ENCODE data around the gene TMEM255B. TPM values are rescaled to one million over a fixed set of nuclear protein-coding genes. Genes with fewer than 3 reads are reported as not detected.
"Not testable (repeated sequence)": the region's sequence is repeated elsewhere in the genome, so short reads cannot be mapped to it uniquely, and the experiment has no call there.

The TMEM255B gene
- total RNA-seq, 1 donor from 2014 or later, result under 0.01 TPM

DNA sequence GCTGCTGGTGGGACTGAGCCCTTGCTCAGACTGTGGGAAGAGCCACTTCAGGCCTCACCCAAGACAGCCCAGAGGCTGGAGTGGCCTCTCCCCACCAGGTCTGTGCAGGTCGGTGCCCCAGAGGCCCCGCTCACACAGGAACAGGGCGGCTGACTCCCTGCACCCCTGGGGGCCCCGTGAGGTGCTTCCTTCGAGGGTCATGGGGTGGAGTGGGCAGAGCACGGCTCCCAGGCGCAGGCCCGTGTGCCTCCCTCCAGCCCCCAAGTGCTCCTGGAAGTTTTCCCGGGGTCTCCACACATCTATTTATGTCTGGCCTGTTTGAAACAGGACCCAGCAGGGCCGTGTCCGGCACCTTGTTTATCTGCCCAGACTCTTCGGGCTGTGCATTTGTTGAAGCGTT, 9.5 kb upstream of the TMEM255B start:
- no peak for DNase-seq

DNA sequence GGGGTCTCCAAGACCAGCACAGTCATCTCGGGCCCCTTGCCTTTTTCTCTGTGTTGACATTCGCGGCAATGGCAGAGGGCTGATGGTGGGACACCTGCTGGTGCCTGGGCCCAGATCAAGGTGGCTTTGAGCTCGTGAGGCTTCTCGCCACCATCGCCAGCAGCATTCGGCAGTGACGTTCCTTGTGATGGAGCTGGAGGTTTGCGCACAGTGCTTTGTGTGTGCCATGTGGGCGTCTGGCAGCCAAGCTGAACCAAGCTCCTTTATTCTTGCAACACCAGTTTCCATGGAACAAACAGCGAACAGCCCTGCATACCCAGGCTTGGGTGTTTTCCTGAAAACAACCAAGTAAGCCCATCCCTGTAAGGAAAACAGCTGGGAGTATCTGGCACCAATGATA, 9.1 kb upstream of the TMEM255B start:
- no peak for DNase-seq

DNA sequence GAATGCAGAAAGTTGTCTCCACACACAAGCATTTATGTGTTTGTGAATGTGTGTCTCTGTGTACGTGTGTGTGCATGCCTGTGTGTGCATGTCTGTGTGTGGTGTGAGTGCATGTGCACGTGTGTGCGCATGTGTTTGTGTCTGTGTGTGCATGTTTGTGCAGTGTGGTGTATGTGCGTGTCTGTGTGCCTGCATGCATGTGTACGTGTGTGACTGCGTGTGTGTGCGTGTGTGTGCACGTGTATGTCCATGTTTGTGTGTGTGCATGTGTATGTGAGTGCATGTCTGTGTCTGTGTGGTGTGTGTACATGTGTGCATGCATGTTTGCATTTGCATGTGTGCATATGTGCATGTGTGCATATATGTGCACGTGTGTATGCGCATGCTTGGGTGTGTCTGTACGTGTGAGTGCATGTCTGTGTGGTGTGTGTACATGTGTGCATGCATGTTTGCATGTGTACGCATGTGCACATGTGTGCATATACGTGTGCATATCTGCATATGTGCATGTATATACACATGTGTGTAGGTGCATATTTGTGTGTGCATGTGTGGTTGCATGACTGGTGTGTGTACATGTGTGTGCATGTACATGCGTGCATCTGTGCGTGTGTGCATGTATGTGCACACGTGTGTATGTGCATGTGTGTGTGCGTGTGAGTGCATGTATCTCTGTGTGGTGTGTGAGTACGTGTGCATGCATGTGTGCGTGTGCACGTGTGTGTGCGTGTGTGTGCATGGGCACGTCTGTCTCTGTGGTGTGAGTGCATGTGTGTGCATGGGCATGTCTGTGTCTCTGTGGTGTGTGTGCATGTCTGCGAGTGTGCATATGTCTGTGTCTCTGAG, 8.2 kb upstream of the TMEM255B start:
- no peak for DNase-seq

DNA sequence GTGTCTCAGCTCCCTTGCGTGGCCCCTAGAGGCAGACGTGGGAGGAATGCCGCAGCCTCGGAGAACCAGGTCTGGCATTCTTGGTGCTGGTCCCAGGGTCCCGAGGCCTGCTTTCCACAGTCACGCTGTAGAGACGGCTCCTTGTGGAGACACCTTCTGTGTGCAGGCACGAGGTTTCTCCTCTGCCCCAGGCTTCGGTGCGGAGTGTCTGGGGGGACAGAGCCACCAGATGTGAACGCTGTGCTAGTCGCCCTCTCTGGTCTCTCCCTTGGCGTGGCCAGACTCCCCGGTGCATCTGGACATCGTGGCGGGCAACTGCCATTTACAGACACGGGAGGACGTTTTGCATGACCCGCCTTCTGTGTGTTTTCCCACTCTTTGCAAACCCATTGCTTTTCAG, 7.5 kb upstream of the TMEM255B start:
- no peak for DNase-seq

DNA sequence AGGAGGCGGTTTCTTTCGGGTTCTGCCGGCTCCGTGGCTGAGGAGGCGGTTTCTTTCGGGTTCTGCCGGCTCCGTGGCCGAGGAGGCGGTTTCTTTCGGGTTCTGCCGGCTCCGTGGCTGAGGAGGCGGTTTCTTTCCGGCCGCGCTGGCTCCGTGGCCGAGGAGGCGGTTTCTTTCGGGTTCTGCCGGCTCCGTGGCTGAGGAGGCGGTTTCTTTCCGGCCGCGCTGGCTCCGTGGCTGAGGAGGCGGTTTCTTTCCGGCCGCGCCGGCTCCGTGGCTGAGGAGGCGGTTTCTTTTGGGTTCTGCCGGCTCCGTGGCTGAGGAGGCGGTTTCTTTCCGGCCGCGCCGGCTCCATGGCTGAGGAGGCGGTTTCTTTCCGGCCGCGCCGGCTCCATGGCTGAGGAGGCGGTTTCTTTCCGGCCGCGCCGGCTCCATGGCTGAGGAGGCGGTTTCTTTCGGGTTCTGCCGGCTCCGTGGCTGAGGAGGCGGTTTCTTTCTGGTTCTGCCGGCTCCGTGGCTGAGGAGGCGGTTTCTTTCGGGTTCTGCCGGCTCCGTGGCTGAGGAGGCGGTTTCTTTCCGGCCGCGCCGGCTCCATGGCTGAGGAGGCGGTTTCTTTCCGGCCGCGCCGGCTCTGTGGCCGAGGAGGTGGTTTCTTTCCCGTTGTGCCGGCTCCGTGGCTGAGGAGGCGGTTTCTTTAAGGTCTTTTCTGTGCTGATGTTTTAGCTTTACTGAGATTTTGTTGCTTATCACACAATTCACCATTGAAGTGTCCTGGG, 6.6 kb upstream of the TMEM255B start:
- DNase-seq, result not testable (repeated sequence)

DNA sequence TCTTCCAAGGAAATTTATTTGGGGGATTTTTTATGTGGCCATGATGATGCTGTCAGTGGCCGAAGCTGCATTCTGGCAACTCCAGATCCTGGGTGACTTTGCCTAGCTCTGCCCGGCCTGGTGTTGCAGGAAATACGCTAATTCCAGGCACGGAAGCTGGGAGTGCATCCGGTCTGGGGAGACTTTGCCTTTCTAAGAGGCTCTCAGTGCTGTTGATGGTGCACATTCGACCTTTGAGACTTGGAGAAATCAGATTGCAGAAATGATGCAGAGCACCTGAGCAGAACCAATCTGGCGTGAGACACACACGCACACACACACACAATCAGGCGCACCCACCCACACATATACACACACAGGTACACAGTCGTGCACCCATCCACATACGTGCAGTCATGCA, 5.9 kb upstream of the TMEM255B start:
- DNase-seq, result no peak

DNA sequence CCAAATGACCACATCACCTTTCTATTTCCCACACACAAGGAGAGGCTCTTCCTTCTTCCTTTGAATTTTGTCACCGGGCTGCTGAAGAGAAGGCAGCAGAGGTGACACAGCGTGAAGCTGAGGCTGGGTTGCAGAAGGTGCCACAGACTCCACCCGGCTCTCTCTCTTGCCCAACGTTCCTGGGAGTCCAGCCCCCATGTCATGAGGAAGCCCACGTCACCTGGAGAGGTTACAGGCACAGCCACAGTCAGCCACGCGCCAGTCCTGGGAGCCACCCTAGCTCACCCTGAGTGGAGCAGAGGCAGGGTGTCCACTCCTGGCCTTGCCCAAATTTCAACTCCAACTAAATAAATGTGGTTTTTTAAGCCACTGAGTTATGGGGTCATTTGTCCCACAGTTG, 4.8 kb upstream of the TMEM255B start:
- no peak for DNase-seq

DNA sequence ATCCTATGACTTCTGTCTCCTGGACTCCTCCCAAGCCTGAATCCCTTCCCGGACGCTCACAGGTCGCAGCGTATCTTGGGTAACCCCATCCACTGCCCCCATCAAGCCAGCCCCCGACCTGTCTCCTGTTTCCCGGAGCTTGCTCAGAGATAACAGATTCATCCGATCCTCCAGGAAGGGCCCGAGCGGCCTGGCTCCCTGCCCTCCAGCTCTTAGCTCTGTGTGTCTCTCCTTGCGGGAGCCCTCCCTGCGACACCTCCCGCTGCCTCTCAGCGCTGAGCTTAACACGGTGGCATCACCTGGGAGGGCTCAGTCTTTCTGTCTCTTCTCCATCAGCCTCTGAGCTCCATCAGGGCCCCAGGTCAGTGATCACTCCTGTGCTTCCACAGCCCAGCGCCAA, 4.3 kb upstream of the TMEM255B start:
- DNase-seq, result no peak

DNA sequence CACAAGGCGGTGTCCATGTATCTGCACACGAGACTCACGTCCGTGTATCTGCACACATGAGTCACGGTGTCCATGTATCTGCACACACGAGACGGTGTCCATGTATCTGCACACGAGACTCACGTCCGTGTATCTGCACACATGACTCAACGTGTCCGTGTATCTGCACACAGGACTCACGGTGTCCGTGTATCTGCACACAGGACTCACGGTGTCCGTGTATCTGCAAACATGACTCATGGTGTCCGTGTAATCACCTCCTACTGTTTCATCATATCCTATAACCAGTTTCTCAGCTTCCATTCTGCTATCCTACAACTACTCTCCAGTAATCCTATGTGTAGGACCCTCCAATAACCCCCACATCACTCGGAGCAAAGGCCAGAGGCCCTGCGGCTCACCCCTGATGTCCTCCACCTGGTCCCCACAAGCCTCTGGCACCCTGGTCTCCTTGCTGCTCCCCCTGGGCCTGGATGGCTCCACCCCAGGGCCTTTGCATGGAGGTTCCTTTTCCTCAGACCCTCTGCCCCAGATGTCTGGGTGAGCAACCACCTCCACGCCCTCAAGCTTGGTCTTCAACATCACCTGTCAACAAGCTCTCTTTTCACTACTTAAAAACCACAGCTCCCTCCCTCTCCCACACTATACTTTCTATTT, 2.5 kb upstream of the TMEM255B start:
- no peak for DNase-seq

DNA sequence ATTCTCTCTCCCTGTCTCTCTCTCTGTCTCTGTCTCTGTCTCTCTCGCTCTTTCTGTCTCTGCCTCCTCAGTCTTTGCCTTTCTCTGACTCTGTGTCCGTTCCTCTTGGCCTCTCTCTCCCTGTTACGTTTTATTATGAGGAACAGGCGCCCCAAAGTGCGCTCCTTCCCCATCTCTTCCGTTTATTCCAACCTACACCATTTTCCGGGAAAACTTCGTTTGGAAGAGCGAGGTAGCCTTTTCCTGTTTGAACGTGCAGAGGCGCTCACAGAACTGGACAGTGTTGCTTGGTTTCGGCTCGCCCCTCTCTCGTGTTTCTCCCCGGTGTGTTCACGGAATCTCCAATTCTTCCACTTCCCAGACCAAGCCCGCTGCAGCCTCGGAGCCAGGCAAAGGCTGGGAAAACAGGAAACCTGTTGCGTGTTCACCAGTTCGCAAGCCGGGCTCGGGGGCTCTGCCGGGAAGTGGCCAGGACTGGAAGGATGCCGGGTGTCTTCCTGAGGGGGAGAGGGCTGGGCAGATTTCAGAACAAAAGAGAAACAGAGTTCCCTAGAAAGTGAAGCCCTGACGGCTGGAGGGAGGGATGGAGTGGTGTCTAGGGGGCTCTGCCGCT, 605 bp downstream of the TMEM255B start:
- DNase-seq, result no peak

DNA sequence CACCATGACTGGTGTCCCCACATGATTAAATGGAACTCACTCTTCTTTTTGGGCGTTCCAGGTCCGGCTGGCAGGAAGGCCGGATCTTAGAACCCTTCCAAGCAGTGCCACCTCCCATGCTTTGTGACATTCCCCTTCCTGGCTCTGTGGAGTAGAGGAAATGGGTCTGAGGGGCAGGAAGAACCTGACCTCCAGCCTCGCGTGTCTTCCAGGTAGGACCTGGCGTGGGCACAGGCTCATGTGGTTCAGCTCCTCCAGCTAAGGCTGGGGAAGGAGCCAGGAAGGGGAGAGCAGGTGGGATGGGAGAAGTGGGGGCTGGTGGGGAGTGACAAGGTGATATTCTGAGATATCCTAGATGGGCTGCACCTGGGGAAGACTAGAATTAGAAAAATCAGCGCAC, 2.1 kb downstream of the TMEM255B start:
- DNase-seq, result no peak

DNA sequence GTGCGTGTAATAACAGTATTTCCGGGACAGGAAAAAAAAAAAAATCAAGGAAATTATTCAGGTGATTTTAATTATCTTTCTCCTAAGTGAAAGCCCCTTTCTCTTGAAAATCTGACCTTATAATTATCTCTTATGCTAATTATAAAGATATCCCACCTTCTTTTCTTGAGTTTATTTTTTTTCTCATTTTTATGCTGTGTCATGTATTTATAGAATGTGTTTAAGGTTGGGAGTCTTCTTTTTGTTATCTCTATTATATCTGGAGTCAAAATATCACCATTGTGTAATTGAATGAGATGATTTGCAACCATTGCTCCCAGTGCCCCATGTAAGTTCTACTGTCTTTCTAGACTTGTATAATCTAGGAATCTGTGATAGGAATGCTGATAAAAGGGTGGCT, 3.0 kb downstream of the TMEM255B start:
- DNase-seq, result no peak

DNA sequence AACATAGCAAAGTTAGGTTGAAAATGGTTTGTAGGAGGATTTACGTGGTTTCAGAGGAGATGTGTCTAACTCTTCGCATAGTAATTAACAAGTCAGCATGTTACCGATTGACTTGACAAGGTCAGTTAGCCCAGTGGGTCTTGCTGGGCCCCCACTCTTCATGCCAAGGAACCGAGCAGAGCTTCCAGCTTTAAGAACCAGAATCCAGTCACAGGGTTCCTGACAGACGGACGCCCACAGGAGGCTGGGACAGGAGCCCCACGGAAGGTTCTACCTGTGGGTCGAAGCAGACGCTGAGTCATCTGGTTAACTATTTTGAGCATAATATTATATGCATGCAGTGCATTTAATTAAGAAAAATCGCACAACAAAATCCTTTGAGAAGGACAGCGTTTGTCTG, 3.5 kb downstream of the TMEM255B start:
- no peak for DNase-seq

DNA sequence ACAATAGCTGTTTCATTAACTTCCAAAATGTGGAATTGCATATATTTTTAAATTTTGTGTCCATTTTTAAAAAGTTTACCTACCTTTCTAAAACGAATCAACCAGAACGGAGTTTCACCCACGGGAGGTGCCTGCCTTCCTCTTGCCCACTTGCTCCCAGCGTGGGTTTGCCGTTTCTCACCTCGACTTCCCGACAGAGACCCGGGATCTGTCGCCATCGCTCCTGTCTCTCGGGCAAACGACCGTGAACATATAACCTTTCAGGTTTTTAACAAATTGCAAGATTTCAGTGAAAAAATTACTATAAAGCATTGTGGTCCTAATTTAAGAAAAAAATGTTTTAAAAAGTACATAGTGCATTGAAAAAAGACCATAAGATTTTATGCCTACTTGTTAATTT, 4.2 kb downstream of the TMEM255B start:
- no peak for DNase-seq

DNA sequence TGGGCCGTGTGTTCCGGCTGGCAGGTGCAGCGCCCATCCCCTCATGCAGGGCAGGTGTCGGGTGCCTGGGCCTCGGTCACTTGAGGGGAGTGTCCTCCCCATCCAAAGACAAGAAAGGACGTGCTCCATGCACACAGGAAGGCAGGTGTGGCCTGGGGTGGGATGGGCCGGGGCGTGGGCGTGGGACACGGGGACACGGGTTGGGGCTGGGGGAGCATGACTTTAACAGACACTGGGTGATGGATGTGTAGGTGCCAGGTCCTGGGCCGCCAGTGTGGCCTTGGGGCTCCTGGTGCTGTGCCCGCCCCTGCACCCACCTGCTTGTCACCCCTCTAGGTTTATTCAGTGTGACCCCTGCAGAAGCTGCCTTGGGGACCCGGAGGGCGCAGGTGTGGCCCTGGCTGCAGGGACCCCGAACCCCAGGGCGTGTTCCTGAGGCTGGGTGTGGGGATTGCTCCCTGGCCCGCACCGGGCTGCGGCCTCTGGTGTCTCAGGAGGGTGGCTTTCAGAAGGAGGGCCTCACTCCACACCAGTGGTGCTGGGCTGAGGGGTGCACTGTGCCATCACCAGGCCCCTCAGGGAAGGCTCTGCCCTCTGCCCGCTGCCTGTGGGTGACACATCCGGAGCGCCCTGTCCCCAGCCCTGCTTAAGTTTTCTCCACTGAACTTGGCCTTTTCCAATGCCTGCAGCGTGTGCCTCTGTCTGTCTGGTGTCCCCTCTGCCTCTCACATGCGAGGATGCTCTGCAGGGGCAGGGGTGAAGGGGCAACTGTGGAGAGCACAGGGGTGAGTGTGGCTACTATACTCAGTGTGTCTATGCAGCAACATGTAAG, 5.2 kb downstream of the TMEM255B start:
- DNase-seq, result no peak

DNA sequence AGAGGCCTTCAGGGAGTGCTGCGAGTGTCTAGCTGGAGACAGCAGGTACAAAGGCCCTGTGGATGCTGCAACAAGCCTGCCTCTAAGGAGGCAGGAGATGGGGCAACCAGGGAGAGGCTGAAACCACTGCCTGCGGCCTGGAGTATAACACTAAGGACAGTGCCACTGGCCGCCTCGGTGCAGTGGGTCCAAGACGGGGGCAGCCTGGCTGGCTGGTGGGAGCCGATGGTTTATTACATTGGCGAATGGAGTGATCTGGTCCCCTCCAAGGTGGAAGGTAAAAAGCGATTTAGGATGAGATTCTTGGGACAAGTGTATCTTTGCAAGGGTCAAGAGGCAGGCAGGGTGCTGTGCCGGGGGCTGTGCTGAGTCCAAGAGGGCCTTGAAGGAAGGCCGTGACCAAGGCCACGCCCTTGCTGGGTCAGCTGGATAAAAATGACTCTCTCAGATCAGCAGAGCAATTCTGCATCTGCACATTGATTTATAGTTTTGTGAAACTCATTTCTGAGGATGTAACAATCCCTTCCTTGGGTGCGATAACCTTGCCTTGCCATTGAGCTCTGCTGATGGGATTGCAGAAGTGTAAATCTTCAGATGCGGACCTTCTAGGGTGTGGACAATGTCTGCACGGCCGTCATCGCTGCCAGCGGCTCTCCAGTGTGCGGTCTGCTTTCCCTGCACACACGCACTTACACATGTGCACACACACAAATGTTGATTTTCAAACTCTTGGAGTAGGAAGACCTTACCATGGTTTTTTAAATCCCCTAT, 6.0 kb downstream of the TMEM255B start:
- DNase-seq, result no peak

DNA sequence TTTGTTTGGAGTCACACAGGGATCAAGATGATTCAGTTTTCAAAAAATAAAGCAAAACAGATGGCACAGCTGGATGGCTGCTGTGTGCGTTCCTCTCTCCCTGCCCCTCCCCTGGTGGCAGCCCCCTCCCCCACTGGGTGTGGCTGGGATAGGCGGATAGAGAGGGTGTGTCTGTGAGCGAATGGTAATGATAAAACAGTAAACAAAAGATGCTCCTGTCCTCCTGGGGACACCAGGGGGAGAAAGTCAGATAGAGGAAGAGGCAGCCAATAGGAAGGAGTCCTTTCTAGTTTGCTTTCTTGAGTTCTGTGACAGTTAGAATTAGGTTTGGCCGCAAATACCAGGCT, 6.5 kb downstream of the TMEM255B start:
- no peak for DNase-seq

DNA sequence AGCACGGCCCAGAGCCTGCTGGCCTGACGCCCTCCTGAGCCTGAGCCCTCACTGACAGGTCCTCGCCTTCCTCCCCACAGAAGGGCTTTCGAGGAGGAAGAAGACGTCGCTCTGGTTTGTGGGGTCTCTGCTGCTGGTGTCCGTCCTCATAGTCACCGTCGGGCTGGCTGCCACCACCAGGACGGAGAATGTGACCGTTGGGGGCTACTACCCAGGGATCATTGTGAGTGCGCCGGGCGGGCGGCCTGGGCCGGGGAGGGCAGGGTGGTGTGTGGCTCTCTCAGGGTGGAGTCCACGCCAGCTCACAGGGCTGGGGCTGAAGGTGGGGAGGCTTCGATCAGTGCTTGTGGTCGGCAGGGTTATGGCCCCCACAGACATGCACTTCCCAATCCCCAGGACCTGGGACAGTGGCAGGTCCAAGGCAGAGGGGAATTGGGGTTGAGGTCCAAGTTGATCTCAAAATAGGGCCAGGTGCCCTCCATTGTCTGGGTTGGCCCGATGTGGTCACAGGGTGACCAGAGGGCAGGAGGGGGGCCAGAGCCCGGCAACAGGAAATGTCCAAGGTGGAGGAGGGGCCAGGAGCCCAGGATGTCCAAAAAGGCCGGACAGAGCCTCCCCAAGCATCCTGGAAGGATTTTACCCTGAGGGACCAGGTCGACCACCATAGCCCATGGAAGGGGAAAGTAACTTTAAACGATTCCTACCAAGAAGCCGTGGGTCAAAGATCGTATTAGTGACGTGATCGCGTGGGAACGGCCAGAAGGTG, 7.2 kb downstream of the TMEM255B start:
- no peak for DNase-seq

DNA sequence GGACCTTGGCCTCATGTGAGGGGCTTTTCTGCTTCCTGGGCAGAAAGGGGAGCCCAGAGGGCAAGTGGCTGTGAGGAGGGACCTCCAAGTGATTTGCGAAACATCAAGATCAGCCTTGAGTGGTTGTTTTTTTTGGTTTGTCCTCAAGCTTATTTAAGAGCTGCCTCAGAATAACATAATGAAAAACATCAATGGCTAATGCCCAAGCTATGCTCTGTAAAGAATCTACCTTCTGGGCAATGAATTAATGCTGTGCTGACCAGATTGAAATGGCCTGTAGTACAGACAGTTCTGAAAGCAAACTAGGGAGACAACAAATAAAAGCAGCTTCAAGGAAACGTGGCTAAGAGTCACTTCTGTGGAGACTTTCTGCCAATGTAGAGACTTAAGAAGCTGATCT, 8.3 kb downstream of the TMEM255B start:
- no peak for DNase-seq
